IMR-90 (cell line): Measurements from ENCODE around the gene YES1. TPM values are rescaled to one million over a fixed set of nuclear protein-coding genes. Genes with fewer than 3 reads are reported as not detected.

Source experiments
- ATAC-seq: fragments of 200-7000 bp; cut with Tn5 transposase; 2 replicates; pipeline ENCODE4 v1.9.1; 2020; ENCODE audit warnings: low read depth, mild to moderate bottlenecking, moderate library complexity
- BruUV-seq: library from RNA; stranded (reverse); fragments of 400-500 nt; replicated peaks from 2 replicates; lab custom pipeline; 2021; lab: Mats Ljungman, UMichigan
- CTCF ChIA-PET: fragments of 300-600 bp; formaldehyde crosslinking; extraction: SDS; loops from one replicate; lab custom pipeline; 2021; ENCODE audit warnings: antibody characterized with exemption; lab: Yijun Ruan, JAX
- POLR2A ChIA-PET: fragments of 300-600 bp; sonication (Branson Sonifier 250); formaldehyde crosslinking; loops from one replicate; lab custom pipeline; 2022; ENCODE audit warnings: antibody characterized with exemption; ENCODE audit not compliant: unreplicated experiment; lab: Charles Lee
- DNase-seq: peaks from one replicate; pipeline ENCODE4 v3.0.0; 2013
- H2AFZ ChIP-seq: replicated peaks from 2 replicates; pipeline ENCODE3; 2013; ENCODE audit warnings: low read length, mild to moderate bottlenecking; ENCODE audit not compliant: poor library complexity
- H2AK5ac ChIP-seq: 2 replicates; pipeline ENCODE4 v1.6.1; 2013; ENCODE audit warnings: low read depth, low read length, inconsistent platforms
- H2AK9ac ChIP-seq: replicated peaks from 2 replicates; pipeline ENCODE3; 2013; ENCODE audit warnings: mild to moderate bottlenecking, low read depth, low read length, moderate library complexity; ENCODE audit not compliant: poor library complexity
- H2BK120ac ChIP-seq: 2 replicates; pipeline ENCODE4 v1.6.1; 2013; ENCODE audit warnings: low read depth, low read length, inconsistent platforms
- H2BK15ac ChIP-seq: 3 replicates; pipeline ENCODE4 v1.6.1; 2013; ENCODE audit warnings: low read depth, low read length, inconsistent platforms
- H2BK20ac ChIP-seq: 2 replicates; pipeline ENCODE4 v1.6.1; 2013; ENCODE audit warnings: low read depth, mild to moderate bottlenecking, inconsistent platforms, low read length, moderate library complexity
- H2BK5ac ChIP-seq: 2 replicates; pipeline ENCODE4 v1.6.1; 2013; ENCODE audit warnings: mild to moderate bottlenecking, low read depth, low read length, inconsistent platforms; ENCODE audit not compliant: poor library complexity, severe bottlenecking
- H3K14ac ChIP-seq: replicated peaks from 2 replicates; pipeline ENCODE4 v1.6.1; 2013; ENCODE audit warnings: low read depth, low read length, inconsistent platforms
- H3K18ac ChIP-seq: 2 replicates; pipeline ENCODE4 v1.6.1; 2013; ENCODE audit warnings: low read depth, low read length, control low read depth
- H3K23ac ChIP-seq: 2 replicates; pipeline ENCODE4 v1.6.1; 2013; ENCODE audit warnings: low read depth, low read length, inconsistent platforms
- H3K27ac ChIP-seq: 2 replicates; pipeline ENCODE4 v1.5.1; 2013; ENCODE audit warnings: mild to moderate bottlenecking, control low read depth, low read length; ENCODE audit not compliant: insufficient read depth
- H3K27me3 ChIP-seq: 2 replicates; pipeline ENCODE4 v1.6.1; 2013; ENCODE audit warnings: low read length; ENCODE audit not compliant: control insufficient read depth, insufficient read depth
- H3K36me3 ChIP-seq: 2 replicates; pipeline ENCODE4 v1.6.1; 2013; ENCODE audit warnings: low read length, mixed read lengths; ENCODE audit not compliant: control insufficient read depth, insufficient read depth
- H3K4ac ChIP-seq: 2 replicates; pipeline ENCODE4 v1.6.1; 2013; ENCODE audit warnings: low read depth, low read length, inconsistent platforms
- H3K4me1 ChIP-seq: 2 replicates; pipeline ENCODE4 v1.6.1; 2013; ENCODE audit warnings: low read length, mixed read lengths; ENCODE audit not compliant: control insufficient read depth, insufficient read depth
- H3K4me2 ChIP-seq: 2 replicates; pipeline ENCODE4 v1.6.1; 2013; ENCODE audit warnings: low read depth, mild to moderate bottlenecking, control low read depth, low read length, moderate library complexity
- H3K4me3 ChIP-seq: 2 replicates; pipeline ENCODE4 v1.5.1; 2013; ENCODE audit warnings: low read depth, mild to moderate bottlenecking, control low read depth, low read length, moderate library complexity; ENCODE audit not compliant: insufficient read depth
- H3K56ac ChIP-seq: 2 replicates; pipeline ENCODE4 v1.6.1; 2013; ENCODE audit warnings: low read length, inconsistent platforms; ENCODE audit not compliant: insufficient read depth; ENCODE audit errors: extremely low read depth
- H3K79me1 ChIP-seq, 2 experiments: 2 replicates each; pipeline ENCODE4 v1.6.1; 2013; ENCODE audit warnings: low read length in 2 of 2, inconsistent platforms in 1 of 2, low read depth in 1 of 2
- H3K9ac ChIP-seq: 2 replicates; pipeline ENCODE4 v1.6.1; 2013; ENCODE audit warnings: low read depth, low read length, control low read depth
- H3K9me1 ChIP-seq: 2 replicates; pipeline ENCODE4 v1.6.1; 2013; ENCODE audit warnings: low read length, inconsistent platforms; ENCODE audit not compliant: insufficient read depth
- H3K9me3 ChIP-seq: 2 replicates; pipeline ENCODE4 v1.6.1; 2013; ENCODE audit warnings: low read length; ENCODE audit not compliant: control insufficient read depth, insufficient read depth
- H4K20me1 ChIP-seq: 2 replicates; pipeline ENCODE4 v1.6.1; 2013; ENCODE audit warnings: low read length, inconsistent platforms; ENCODE audit not compliant: insufficient read depth
- H4K5ac ChIP-seq: 2 replicates; pipeline ENCODE4 v1.6.1; 2013; ENCODE audit warnings: mild to moderate bottlenecking, low read depth, low read length, control low read depth
- H4K8ac ChIP-seq, 2 experiments: 2 replicates each; pipeline ENCODE4 v1.6.1; 2013; ENCODE audit warnings: low read depth in 2 of 2, low read length in 2 of 2, control low read depth in 1 of 2, inconsistent platforms in 1 of 2
- H4K91ac ChIP-seq: 2 replicates; pipeline ENCODE4 v1.6.1; 2013; ENCODE audit warnings: low read depth, low read length, inconsistent platforms; ENCODE audit not compliant: insufficient read depth
- BHLHE40 ChIP-seq: fragments of 150-350 bp; IDR thresholded peaks from 2 replicates; pipeline ENCODE4 v1.6.1; 2016; ENCODE audit warnings: mild to moderate bottlenecking, low read depth, low read length
- FOS ChIP-seq: fragments of 150-350 bp; IDR thresholded peaks from 2 replicates; pipeline ENCODE4 v1.6.1; 2016; ENCODE audit warnings: low read depth, low read length
- MAFK ChIP-seq: IDR thresholded peaks from 2 replicates; pipeline ENCODE4 v1.6.1; 2012; ENCODE audit warnings: low read depth, low read length, improper control_type of control experiment
- MXI1 ChIP-seq: IDR thresholded peaks from 2 replicates; pipeline ENCODE4 v1.6.1; 2012; ENCODE audit warnings: low read depth, mild to moderate bottlenecking, low read length, moderate library complexity, borderline replicate concordance
- NFE2L2 ChIP-seq: fragments of 150-350 bp; IDR thresholded peaks from 2 replicates; pipeline ENCODE4 v1.6.1; 2016; ENCODE audit warnings: low read depth, mild to moderate bottlenecking, low read length
- POLR2A ChIP-seq: IDR thresholded peaks from 2 replicates; pipeline ENCODE4 v1.6.1; 2012; ENCODE audit warnings: mild to moderate bottlenecking, low read depth, low read length
- RAD21 ChIP-seq: IDR thresholded peaks from 2 replicates; pipeline ENCODE4 v1.6.1; 2012; ENCODE audit warnings: low read length, improper control_type of control experiment
- RCOR1 ChIP-seq: IDR thresholded peaks from 2 replicates; pipeline ENCODE4 v1.6.1; 2012; ENCODE audit warnings: mild to moderate bottlenecking, low read length, improper control_type of control experiment; ENCODE audit not compliant: insufficient replicate concordance
- RFX5 ChIP-seq: IDR thresholded peaks from 2 replicates; pipeline ENCODE4 v1.8.0; 2012; ENCODE audit warnings: low read depth, mild to moderate bottlenecking, low read length, moderate library complexity
- SMC3 ChIP-seq: fragments of 150-350 bp; IDR thresholded peaks from 2 replicates; pipeline ENCODE4 v1.6.1; 2016; ENCODE audit warnings: low read depth, mild to moderate bottlenecking, antibody characterized with exemption, low read length, moderate library complexity
- dilution Hi-C: fragments of 300-500 bp; cut with HindIII; formaldehyde crosslinking; loops from one replicate; pipeline ENCODE4 v1.14.3; 2018; ENCODE audit warnings: low sequenced_read_pairs; ENCODE audit not compliant: unreplicated experiment
- in situ Hi-C: fragments of 300-500 bp; cut with MboI; formaldehyde crosslinking; loops from 3 replicates; pipeline ENCODE4 v1.14.3; 2019; ENCODE audit warnings: low sequenced_read_pairs, inconsistent platforms, mixed read lengths
- intact Hi-C: fragments of 100-400 bp; cut with micrococcal nuclease; formaldehyde crosslinking; loops from 2 replicates; pipeline ENCODE4 v1.10.0; 2022
- polyA plus RNA-seq, 3 experiments: library from polyadenylated mRNA; depleted of rRNA; stranded (reverse); fragments of >200 nt; gene quantifications; 2 replicates each; pipeline ENCODE4 v1.2.3, GENCODE V29; 2012; ENCODE audit warnings: low replicate concordance in 1 of 3
- total RNA-seq: library from RNA; depleted of rRNA; stranded (reverse); fragments of >200 nt; gene quantifications from 2 replicates; pipeline ENCODE4 v1.2.3, GENCODE V29; 2012
- TF ChIP-seq, protein P1 (sequence below): conservative IDR thresholded peaks from 2 replicates; pipeline ENCODE4 v1.5.1; 2012; ENCODE audit warnings: mild to moderate bottlenecking, low read depth, low read length, improper control_type of control experiment
- TF ChIP-seq, protein P2 (sequence below): fragments of 150-350 bp; IDR thresholded peaks from 2 replicates; pipeline ENCODE4 v1.6.1; 2017; ENCODE audit warnings: mild to moderate bottlenecking, antibody characterized with exemption, low read length, low read depth
- TF ChIP-seq, protein P3 (sequence below): fragments of 150-350 bp; IDR thresholded peaks from 2 replicates; pipeline ENCODE4 v1.6.1; 2016; ENCODE audit warnings: low read depth, mild to moderate bottlenecking, low read length, moderate library complexity, borderline replicate concordance

Gene YES1
- total and polyA plus RNA-seq, 2 of the 4 experiments (the other 2 are of a cell fraction): 16.7 to 62.0 TPM

DNA sequence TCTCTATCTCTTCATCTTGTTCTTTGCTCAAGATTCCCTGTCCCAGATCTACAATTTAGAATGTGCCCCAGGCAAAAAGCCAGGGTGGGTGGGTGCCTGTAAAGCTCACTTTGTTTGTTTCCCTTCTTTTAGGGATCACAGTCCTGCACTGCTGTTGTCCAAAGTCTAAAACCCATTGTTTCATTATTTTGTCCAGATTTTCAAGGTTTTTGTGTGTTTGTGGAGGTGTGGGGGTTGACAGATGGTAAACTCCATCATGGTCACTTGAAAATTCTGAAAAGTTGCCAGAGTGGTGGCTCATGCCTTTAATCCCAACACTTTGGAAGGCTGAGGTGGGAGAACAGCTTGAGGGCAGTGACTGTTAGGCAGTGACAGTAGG lies 41.5 kb downstream of the YES1 start:
- ATAC-seq (no peak), DNase-seq (no peak)
- Histone ChIP-seq H3K4ac (no peak overlapping the region), H3K9me1 (peaks cover 3% of the 10 kb centered on the region; the same call in 1 of the 2 replicates), H3K4me2 (no peak overlapping the region), H2BK120ac (no peak overlapping the region), H3K14ac (no peak overlapping the region), H4K5ac (no peak overlapping the region), H3K27ac (no peak overlapping the region), H4K91ac (no peak overlapping the region), H4K8ac (no peak overlapping the region), H3K9me3 (no peaks in the 10 kb centered on the region), H3K79me1 (peaks cover 19 to 37% of the 10 kb centered on the region in 2 experiments), H2AK5ac (no peak overlapping the region), H3K27me3 (no peaks in the 10 kb centered on the region), H2AK9ac (no peak overlapping the region), H3K18ac (no peak overlapping the region), H4K20me1 (peaks cover 10% of the 10 kb centered on the region), H3K56ac (no peak overlapping the region), H3K36me3 (no peaks in the 10 kb centered on the region), H2AFZ (no peak overlapping the region), H3K23ac (no peak overlapping the region), H3K4me3 (no peak overlapping the region), H2BK5ac (no peak overlapping the region), H2BK15ac (no peak overlapping the region), H2BK20ac (no peak overlapping the region), H3K4me1 (no peaks in the 10 kb centered on the region), H3K9ac (no peak overlapping the region)
- ChIA-PET CTCF (interaction anchor here (0.6 kb wide), 1 partner anchor 52 kb away, joined by 4 read pairs; no protein-coding TSS in a partner anchor), POLR2A (no interaction called here)
- intact Hi-C loops: no loop called here
- no TSS peak for BruUV-seq
- TF ChIP-seq POLR2A: no peak
- TF ChIP-seq RAD21: no peak
- no peak for TF ChIP-seq NFE2L2
- TF ChIP-seq MXI1: no peak
- no peak for TF ChIP-seq RFX5
- TF ChIP-seq, protein P1, sequence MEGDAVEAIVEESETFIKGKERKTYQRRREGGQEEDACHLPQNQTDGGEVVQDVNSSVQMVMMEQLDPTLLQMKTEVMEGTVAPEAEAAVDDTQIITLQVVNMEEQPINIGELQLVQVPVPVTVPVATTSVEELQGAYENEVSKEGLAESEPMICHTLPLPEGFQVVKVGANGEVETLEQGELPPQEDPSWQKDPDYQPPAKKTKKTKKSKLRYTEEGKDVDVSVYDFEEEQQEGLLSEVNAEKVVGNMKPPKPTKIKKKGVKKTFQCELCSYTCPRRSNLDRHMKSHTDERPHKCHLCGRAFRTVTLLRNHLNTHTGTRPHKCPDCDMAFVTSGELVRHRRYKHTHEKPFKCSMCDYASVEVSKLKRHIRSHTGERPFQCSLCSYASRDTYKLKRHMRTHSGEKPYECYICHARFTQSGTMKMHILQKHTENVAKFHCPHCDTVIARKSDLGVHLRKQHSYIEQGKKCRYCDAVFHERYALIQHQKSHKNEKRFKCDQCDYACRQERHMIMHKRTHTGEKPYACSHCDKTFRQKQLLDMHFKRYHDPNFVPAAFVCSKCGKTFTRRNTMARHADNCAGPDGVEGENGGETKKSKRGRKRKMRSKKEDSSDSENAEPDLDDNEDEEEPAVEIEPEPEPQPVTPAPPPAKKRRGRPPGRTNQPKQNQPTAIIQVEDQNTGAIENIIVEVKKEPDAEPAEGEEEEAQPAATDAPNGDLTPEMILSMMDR: no peak
- TF ChIP-seq, protein P2, sequence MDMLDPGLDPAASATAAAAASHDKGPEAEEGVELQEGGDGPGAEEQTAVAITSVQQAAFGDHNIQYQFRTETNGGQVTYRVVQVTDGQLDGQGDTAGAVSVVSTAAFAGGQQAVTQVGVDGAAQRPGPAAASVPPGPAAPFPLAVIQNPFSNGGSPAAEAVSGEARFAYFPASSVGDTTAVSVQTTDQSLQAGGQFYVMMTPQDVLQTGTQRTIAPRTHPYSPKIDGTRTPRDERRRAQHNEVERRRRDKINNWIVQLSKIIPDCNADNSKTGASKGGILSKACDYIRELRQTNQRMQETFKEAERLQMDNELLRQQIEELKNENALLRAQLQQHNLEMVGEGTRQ: no peak
- TF ChIP-seq, protein P3, sequence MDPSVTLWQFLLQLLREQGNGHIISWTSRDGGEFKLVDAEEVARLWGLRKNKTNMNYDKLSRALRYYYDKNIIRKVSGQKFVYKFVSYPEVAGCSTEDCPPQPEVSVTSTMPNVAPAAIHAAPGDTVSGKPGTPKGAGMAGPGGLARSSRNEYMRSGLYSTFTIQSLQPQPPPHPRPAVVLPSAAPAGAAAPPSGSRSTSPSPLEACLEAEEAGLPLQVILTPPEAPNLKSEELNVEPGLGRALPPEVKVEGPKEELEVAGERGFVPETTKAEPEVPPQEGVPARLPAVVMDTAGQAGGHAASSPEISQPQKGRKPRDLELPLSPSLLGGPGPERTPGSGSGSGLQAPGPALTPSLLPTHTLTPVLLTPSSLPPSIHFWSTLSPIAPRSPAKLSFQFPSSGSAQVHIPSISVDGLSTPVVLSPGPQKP: no peak
- no peak for TF ChIP-seq RCOR1
- TF ChIP-seq MAFK: no peak
- no peak for TF ChIP-seq FOS
- TF ChIP-seq SMC3: no peak
- TF ChIP-seq BHLHE40: no peak
- in situ Hi-C loops: no loop called here
- dilution Hi-C loops: no loop called here
